ENCODE measurements around the gene SLC2A9. TPM values are rescaled to one million over a fixed set of nuclear protein-coding genes. Genes with fewer than 3 reads are reported as not detected.

The SLC2A9 gene
- total RNA-seq, 1 donor from 2014 or later: 25.2 TPM

GRCh38 chr4:9875516-9875915 is 145.8 kb downstream of the SLC2A9 start:
- Histone ChIP-seq H3K4me1 (peaks cover 10% of the 10 kb centered on the region), H3K27ac (no peak overlapping the region), H3K27me3 (ENCODE audit: low read depth) (no peaks in the 10 kb centered on the region), H3K9me3 (no peaks in the 10 kb centered on the region), H3K36me3 (no peaks in the 10 kb centered on the region), H3K4me3 (no peak overlapping the region)
- intact Hi-C loops (cut with DNase I): no loop called here
- no peak for DNase-seq
- TF ChIP-seq CTCF (IDR thresholded peaks at IDR 0.05): no peak
- ATAC-seq: peak; percentile 41 to 67

GRCh38 chr4:9874385-9874784 is 146.9 kb downstream of the SLC2A9 start:
- no peak for ATAC-seq
- TF ChIP-seq CTCF (IDR thresholded peaks at IDR 0.05): no peak

GRCh38 chr4:9870165-9870790 is 151.0 kb downstream of the SLC2A9 start:
- no peaks in the 10 kb centered on the region for H3K27me3 ChIP-seq (ENCODE audit: low read depth)
- intact Hi-C loops (cut with DNase I): no loop called here
- no peaks in the 10 kb centered on the region for H3K4me1 ChIP-seq
- H3K36me3 ChIP-seq: no peaks in the 10 kb centered on the region
- H3K9me3 ChIP-seq: no peaks in the 10 kb centered on the region
- no peak for TF ChIP-seq CTCF (IDR thresholded peaks at IDR 0.05)
- DNase-seq: no peak
- H3K4me3 ChIP-seq: no peak overlapping the region
- peak in 1 of 2 donors; percentile 14 for ATAC-seq
- no peak overlapping the region for H3K27ac ChIP-seq

More at GRCh38 chr4:9874385-9874784, 146.9 kb downstream of the SLC2A9 start:
- H3K27me3 ChIP-seq (ENCODE audit: low read depth): no peaks in the 10 kb centered on the region
- H3K9me3 ChIP-seq: no peaks in the 10 kb centered on the region
- H3K4me3 ChIP-seq: no peak overlapping the region
- no peak overlapping the region for H3K27ac ChIP-seq
- intact Hi-C loops (cut with DNase I): no loop called here
- no peak for DNase-seq
- no peaks in the 10 kb centered on the region for H3K4me1 ChIP-seq
- no peaks in the 10 kb centered on the region for H3K36me3 ChIP-seq

- no peak for TF ChIP-seq CTCF (IDR thresholded peaks at IDR 0.05)
- no peaks in the 10 kb centered on the region for H3K36me3 ChIP-seq
- no peak for DNase-seq
- H3K4me3 ChIP-seq: no peak overlapping the region
- no peaks in the 10 kb centered on the region for H3K27me3 ChIP-seq (ENCODE audit: low read depth)
- intact Hi-C loops (cut with DNase I): no loop called here
- no peak overlapping the region for H3K27ac ChIP-seq
- no peaks in the 10 kb centered on the region for H3K9me3 ChIP-seq
- H3K4me1 ChIP-seq: no peaks in the 10 kb centered on the region
- no peak for ATAC-seq
These were observed 153.4 kb downstream of the SLC2A9 start for GRCh38 chr4:9867751-9868425.

GRCh38 chr4:9866931-9867330 is 154.4 kb downstream of the SLC2A9 start:
- Histone ChIP-seq H3K9me3 (no peaks in the 10 kb centered on the region), H3K4me1 (no peaks in the 10 kb centered on the region), H3K4me3 (no peak overlapping the region), H3K27ac (no peak overlapping the region), H3K36me3 (no peaks in the 10 kb centered on the region), H3K27me3 (ENCODE audit: low read depth) (no peaks in the 10 kb centered on the region)
- intact Hi-C loops (cut with DNase I): no loop called here
- no peak for TF ChIP-seq CTCF (IDR thresholded peaks at IDR 0.05)
- no peak for ATAC-seq
- DNase-seq: no peak

Measured in lower lobe of right lung (tissue), 2 donors.